ENCODE data around the gene OTOG.

The OTOG gene

DNA sequence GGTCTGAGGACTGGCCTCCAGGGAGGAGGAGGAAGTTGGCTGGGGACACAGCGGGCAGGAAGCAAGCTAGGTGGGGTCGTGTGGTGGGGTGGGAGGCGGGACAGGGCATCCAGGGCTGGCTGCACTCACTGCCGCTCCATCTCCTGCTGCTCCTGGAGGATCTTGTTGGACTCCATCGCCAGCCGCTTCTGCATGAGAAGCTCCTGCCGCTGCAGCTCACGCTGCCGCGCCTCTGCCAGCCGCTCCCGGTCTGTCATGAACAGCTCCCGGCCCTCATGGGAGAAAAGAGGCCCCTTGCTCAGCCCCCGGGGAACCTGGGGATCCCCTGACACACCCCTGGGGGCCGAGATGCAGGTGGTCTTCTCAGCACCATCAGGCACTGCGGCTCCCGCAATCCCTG, 24.4 kb upstream of the OTOG start:
- TF ChIP-seq TAF1 (IDR thresholded peaks at IDR 0.05; ENCODE audit: borderline replicate concordance, insufficient read depth, low read length): no peak
- TF ChIP-seq, protein P1, sequence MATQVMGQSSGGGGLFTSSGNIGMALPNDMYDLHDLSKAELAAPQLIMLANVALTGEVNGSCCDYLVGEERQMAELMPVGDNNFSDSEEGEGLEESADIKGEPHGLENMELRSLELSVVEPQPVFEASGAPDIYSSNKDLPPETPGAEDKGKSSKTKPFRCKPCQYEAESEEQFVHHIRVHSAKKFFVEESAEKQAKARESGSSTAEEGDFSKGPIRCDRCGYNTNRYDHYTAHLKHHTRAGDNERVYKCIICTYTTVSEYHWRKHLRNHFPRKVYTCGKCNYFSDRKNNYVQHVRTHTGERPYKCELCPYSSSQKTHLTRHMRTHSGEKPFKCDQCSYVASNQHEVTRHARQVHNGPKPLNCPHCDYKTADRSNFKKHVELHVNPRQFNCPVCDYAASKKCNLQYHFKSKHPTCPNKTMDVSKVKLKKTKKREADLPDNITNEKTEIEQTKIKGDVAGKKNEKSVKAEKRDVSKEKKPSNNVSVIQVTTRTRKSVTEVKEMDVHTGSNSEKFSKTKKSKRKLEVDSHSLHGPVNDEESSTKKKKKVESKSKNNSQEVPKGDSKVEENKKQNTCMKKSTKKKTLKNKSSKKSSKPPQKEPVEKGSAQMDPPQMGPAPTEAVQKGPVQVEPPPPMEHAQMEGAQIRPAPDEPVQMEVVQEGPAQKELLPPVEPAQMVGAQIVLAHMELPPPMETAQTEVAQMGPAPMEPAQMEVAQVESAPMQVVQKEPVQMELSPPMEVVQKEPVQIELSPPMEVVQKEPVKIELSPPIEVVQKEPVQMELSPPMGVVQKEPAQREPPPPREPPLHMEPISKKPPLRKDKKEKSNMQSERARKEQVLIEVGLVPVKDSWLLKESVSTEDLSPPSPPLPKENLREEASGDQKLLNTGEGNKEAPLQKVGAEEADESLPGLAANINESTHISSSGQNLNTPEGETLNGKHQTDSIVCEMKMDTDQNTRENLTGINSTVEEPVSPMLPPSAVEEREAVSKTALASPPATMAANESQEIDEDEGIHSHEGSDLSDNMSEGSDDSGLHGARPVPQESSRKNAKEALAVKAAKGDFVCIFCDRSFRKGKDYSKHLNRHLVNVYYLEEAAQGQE (IDR thresholded peaks at IDR 0.05; ENCODE audit: insufficient read depth in 1 of 2, low read depth in 2 of 2, low read length in 2 of 2): no peak
- TF ChIP-seq POLR2AphosphoS5 (IDR thresholded peaks at IDR 0.05; ENCODE audit: low read depth, low read length): no peak
- no peak for TF ChIP-seq FOXP2 (optimal IDR thresholded peaks at IDR 0.05; ENCODE audit: borderline replicate concordance, extremely low read depth, extremely low read length, insufficient read depth)
- no peak for TF ChIP-seq SIN3A (IDR thresholded peaks at IDR 0.05; ENCODE audit: borderline replicate concordance, insufficient read depth, low read length)

DNA sequence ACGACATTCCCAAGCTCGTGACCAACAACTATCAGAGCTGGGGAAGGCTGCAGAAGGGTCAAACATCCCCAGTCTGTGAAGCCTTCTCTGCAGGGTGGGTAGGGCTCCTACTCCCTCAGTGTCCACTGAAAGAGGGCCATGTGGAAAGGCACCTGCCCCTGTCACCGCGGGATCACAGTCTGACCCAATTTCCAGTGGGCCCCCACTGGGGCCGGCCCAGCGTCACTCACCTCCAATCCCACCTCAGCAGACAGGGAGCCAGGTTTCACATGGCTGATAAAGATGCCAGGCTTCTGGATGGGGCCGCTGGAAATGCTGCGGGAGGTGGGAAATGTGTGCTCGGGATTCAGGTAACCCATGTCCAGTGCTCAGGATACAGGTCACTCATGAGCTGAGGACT, 22.8 kb upstream of the OTOG start:
- TF ChIP-seq FOXP2 (optimal IDR thresholded peaks at IDR 0.05; ENCODE audit: borderline replicate concordance, extremely low read depth, extremely low read length, insufficient read depth): no peak

DNA sequence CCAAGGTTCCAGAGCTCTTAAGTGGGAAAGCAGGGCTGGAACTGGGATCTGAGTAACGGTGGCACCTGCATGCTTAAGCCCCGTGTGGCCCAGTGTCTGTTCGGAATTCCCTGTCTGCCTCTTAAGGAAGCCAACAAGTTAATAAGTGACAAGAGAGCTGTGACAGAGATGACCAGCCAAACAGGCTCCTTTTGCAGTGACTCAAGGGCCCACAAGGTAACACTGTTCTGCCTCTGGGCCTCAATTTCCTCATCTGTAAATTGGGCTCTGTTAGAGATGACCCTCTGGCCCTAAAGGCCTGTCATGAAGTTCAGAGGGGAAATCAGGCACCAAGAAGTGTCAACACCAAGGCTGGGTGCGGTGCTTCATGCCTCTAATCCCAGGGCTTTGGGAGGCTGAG, 21.5 kb upstream of the OTOG start:
- TF ChIP-seq, protein P1 (IDR thresholded peaks at IDR 0.05; ENCODE audit: insufficient read depth in 1 of 2, low read depth in 2 of 2, low read length in 2 of 2): no peak
- no peak for TF ChIP-seq FOXP2 (optimal IDR thresholded peaks at IDR 0.05; ENCODE audit: borderline replicate concordance, extremely low read depth, extremely low read length, insufficient read depth)
- no peak for TF ChIP-seq TAF1 (IDR thresholded peaks at IDR 0.05; ENCODE audit: borderline replicate concordance, insufficient read depth, low read length)
- no peak for TF ChIP-seq SIN3A (IDR thresholded peaks at IDR 0.05; ENCODE audit: borderline replicate concordance, insufficient read depth, low read length)
- no peak for TF ChIP-seq POLR2AphosphoS5 (IDR thresholded peaks at IDR 0.05; ENCODE audit: low read depth, low read length)

DNA sequence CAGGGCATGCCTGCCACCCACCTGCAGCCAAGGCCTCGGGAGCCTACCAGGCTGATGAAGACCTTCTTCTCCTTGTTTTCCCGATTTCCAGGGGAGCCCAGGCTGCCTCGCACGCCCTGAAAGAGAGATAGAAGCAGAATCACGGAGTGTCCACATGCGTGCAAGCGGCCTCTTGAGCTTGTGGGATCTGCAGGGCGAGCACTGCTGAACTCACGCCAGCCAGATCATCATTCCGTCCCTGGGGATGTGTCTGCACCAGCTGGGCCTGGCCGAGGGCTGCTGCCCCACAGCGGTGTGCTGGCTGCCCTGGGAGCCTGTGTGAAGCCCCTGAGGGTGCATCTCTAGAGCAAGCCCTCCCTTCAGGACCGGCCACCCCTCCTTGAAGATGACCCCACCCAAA, 20.7 kb upstream of the OTOG start:
- TF ChIP-seq POLR2AphosphoS5 (IDR thresholded peaks at IDR 0.05; ENCODE audit: low read depth, low read length) (no peak), FOXP2 (optimal IDR thresholded peaks at IDR 0.05; ENCODE audit: borderline replicate concordance, extremely low read depth, extremely low read length, insufficient read depth) (no peak), SIN3A (IDR thresholded peaks at IDR 0.05; ENCODE audit: borderline replicate concordance, insufficient read depth, low read length) (no peak), TAF1 (IDR thresholded peaks at IDR 0.05; ENCODE audit: borderline replicate concordance, insufficient read depth, low read length) (no peak)
- TF ChIP-seq, protein P1 (IDR thresholded peaks at IDR 0.05; ENCODE audit: insufficient read depth in 1 of 2, low read depth in 2 of 2, low read length in 2 of 2): no peak

DNA sequence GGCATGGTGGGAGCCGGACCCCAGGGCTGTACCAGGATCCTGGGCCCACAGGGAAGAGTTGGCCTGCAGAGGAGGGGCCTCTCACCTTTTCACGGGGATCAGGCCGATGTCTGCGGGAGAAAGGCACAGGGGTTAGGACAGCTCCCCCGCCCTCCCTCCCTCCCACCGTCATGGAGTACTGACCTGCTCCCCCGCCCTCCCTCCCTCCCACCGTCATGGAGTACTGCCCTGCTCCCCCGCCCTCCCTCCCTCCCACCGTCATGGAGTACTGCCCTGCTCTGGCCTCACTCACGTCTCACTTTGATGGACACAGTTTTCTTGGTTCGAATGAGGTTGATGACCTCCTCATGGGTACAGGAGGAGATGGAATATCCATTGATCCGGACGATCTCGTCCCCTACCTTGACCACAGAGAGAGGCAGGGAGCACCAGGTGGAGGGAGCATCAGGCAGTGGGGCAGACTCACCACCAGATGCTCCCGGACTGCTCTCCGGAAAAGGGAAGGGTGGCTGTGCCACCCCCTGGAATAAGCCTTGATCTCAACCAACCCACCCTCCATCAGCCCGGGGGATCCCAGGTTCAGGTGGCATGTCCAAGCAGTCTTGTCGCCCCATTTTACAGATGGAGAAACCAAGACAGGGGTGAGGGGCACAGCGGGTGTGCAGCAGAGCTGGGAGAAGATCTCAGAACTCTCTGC, 20.0 kb upstream of the OTOG start:
- TF ChIP-seq SIN3A (IDR thresholded peaks at IDR 0.05; ENCODE audit: borderline replicate concordance, insufficient read depth, low read length) (no peak), TAF1 (IDR thresholded peaks at IDR 0.05; ENCODE audit: borderline replicate concordance, insufficient read depth, low read length) (no peak), POLR2AphosphoS5 (IDR thresholded peaks at IDR 0.05; ENCODE audit: low read depth, low read length) (no peak)
- TF ChIP-seq, protein P1 (IDR thresholded peaks at IDR 0.05; ENCODE audit: insufficient read depth in 1 of 2, low read depth in 2 of 2, low read length in 2 of 2): no peak

Data from PFSK-1 (cell line).